ENCODE measurements around the gene APOB.

DNA sequence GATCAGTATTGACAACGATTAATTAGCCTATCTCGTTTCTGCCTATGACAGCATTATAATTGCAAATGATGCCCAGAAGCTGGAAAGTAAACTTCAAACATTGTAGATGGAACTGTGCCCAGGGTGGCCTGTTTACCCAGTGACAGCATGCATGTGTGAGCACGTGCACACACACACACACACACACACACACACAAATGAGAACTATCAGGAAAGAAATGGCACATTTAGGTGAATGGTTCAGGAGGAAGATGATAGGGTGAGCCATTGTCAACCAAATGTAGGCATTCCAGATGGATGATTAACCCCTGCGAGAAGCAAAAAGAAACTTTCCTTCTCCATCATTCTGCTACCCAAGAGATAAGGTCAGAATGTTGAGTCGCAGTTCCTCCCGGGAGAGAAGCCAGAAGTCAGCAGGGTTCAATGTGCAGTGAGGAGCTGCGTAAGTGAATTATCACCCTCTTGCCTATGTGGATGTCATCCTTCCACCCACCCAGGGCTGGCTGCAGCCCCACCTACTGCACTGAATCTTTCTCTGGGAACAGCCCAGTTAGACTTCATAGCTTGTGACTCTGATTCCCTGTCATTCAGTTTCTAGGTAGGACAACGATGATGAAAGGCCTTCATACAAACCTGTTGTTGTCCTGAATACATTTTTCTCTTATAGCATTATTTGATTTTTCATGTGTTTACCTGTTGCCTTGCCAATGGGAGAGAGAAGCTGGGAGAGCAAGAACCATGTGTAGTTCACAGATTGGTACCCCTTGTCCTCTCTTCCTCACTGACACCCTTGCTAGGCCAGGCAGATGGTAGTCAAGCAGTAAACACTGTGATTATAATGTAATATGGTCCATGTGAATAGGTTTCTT lies 3.5 kb upstream of the APOB start:
- TF ChIP-seq CTCF (IDR thresholded peaks at IDR 0.05; ENCODE audit: low read length): no peak
- TF ChIP-seq EZH2 (IDR thresholded peaks at IDR 0.05; ENCODE audit: borderline replicate concordance, low read length): no peak

All from OCI-LY1 (cell line).